Upper lobe of right lung (tissue), 1 donor: Measurements from ENCODE around the gene RC3H2. TPM values are rescaled to one million over a fixed set of nuclear protein-coding genes. Genes with fewer than 3 reads are reported as not detected.
A peak's percentile ranks its signal among the peaks of the same experiment; 100 is the strongest.

Source experiments
- ATAC-seq: fragments of 200-7000 bp; cut with Tn5 transposase; one replicate; pipeline ENCODE4 v1.9.1; 2020; ENCODE audit warnings: mild to moderate bottlenecking, moderate library complexity
- DNase-seq: peaks from one replicate; pipeline ENCODE4 v3.0.0-alpha.2; 2020
- H3K27ac ChIP-seq: fragments of 200-600 bp; one replicate; pipeline ENCODE4 v1.8.0; 2022
- H3K27me3 ChIP-seq: fragments of 200-600 bp; one replicate; pipeline ENCODE4 v1.8.0; 2022; ENCODE audit warnings: mild to moderate bottlenecking
- H3K36me3 ChIP-seq: fragments of 200-600 bp; one replicate; pipeline ENCODE4 v1.8.0; 2022
- H3K4me1 ChIP-seq: fragments of 200-600 bp; one replicate; pipeline ENCODE4 v1.8.0; 2022
- H3K4me3 ChIP-seq: fragments of 200-600 bp; one replicate; pipeline ENCODE4 v1.8.0; 2022; ENCODE audit warnings: mild to moderate bottlenecking
- H3K9me3 ChIP-seq: fragments of 200-600 bp; one replicate; pipeline ENCODE4 v1.8.0; 2022
- intact Hi-C: fragments of 100-400 bp; cut with DNase I; formaldehyde crosslinking; loops from one replicate; pipeline ENCODE4 v1.11.0; 2022
- total RNA-seq: library from RNA; stranded (reverse); fragmentation: NEBNext Ultra II Directional; extraction: Animal tissue kit (Norgen Biotek cat#: 25700); gene quantifications from one replicate; pipeline ENCODE4 v1.2.1, GENCODE V29; 2021
- TF ChIP-seq, protein P1 (sequence below): fragments of 200-600 bp; IDR thresholded peaks from one replicate; pipeline ENCODE4 v1.8.0; 2022; ENCODE audit warnings: antibody characterized with exemption
- donor health status: DM: no; HTN: yes; CAD: no; lungs with severe emphysema.

The RC3H2 gene
- total RNA-seq, 1 donor from 2014 or later = 44.3 TPM

DNA sequence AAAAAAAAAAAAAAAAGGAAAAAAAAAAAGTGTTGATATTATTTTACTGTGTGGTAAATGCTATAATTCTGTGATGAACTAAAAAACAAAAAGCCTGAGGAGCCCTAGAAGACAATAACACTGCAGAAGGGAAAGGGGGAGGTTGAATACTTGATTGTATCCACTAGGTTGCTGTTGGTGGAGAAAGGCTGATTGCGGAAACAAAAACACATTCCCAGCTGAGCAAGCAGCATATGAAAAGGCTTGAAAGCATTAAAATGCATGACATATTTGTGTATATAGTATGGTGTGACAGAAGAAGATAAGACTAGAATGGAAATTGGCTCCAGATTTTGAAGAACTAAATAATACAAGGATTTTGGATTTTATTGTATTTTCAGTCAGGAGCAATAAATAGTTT lies 44.5 kb upstream of the RC3H2 start:
- no peak for DNase-seq
- H3K4me3 ChIP-seq = no peak overlapping the region
- H3K4me1 ChIP-seq = peaks cover 18% of the 10 kb centered on the region
- H3K36me3 ChIP-seq = no peaks in the 10 kb centered on the region
- no peak for ATAC-seq
- no peaks in the 10 kb centered on the region for H3K27me3 ChIP-seq
- intact Hi-C loops = no loop called here
- no peaks in the 10 kb centered on the region for H3K9me3 ChIP-seq
- TF ChIP-seq, protein P1, sequence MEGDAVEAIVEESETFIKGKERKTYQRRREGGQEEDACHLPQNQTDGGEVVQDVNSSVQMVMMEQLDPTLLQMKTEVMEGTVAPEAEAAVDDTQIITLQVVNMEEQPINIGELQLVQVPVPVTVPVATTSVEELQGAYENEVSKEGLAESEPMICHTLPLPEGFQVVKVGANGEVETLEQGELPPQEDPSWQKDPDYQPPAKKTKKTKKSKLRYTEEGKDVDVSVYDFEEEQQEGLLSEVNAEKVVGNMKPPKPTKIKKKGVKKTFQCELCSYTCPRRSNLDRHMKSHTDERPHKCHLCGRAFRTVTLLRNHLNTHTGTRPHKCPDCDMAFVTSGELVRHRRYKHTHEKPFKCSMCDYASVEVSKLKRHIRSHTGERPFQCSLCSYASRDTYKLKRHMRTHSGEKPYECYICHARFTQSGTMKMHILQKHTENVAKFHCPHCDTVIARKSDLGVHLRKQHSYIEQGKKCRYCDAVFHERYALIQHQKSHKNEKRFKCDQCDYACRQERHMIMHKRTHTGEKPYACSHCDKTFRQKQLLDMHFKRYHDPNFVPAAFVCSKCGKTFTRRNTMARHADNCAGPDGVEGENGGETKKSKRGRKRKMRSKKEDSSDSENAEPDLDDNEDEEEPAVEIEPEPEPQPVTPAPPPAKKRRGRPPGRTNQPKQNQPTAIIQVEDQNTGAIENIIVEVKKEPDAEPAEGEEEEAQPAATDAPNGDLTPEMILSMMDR = no peak
- no peak overlapping the region for H3K27ac ChIP-seq

DNA sequence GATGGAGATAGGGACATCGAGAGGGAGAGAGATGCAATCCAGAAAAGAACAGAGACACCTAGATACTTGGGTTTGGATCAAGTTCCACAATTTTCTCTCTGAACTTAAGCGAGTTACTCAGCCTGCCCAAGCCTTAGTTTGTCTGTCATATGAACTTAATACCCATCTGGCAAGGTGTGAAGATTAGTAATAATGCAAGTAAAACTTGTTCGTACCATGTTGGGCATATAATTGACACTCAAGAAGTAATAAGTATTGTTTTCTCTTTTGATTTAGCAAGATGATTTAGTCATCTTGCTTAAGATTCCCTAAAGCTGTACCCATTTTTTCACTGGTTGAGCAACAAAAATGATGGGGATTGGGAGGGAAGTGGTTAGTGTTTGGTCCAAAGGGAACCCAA lies 43.2 kb upstream of the RC3H2 start:
- Histone ChIP-seq H3K27ac (no peak overlapping the region), H3K4me3 (no peak overlapping the region), H3K27me3 (no peaks in the 10 kb centered on the region), H3K4me1 (peaks cover 10% of the 10 kb centered on the region), H3K9me3 (no peaks in the 10 kb centered on the region), H3K36me3 (no peaks in the 10 kb centered on the region)
- intact Hi-C loops = no loop called here
- TF ChIP-seq, protein P1 = no peak
- ATAC-seq = no peak
- DNase-seq = no peak

DNA sequence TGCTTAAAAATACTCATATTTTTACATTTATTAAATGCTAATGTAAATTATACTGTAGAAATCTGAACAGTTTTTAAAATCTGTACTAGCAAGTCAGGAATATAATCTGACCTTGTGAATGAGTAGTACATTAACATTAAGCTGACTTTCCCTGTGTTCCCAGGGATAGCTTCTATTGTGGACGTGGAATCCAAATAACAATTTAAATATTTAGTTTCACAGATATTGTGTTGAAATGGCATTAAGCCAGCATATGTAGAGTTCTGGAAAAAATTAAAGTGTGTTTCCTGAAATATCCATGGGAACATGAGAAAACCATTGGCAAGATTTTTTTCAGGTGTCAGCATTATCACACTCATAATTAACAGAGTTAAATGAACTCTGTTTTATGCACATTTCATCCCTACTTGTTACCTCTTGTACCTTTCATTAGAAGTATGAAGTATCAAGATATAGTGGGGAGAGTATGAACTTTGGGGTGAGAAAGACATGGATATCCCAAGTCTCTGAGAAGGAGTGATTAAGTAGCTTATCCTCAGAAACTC lies 41.4 kb upstream of the RC3H2 start:
- intact Hi-C loops = no loop called here
- Histone ChIP-seq H3K27ac (no peak overlapping the region), H3K9me3 (no peaks in the 10 kb centered on the region), H3K27me3 (no peaks in the 10 kb centered on the region), H3K4me1 (peaks cover 16% of the 10 kb centered on the region), H3K4me3 (no peak overlapping the region), H3K36me3 (no peaks in the 10 kb centered on the region)
- no peak for DNase-seq
- TF ChIP-seq, protein P1 = no peak
- no peak for ATAC-seq

DNA sequence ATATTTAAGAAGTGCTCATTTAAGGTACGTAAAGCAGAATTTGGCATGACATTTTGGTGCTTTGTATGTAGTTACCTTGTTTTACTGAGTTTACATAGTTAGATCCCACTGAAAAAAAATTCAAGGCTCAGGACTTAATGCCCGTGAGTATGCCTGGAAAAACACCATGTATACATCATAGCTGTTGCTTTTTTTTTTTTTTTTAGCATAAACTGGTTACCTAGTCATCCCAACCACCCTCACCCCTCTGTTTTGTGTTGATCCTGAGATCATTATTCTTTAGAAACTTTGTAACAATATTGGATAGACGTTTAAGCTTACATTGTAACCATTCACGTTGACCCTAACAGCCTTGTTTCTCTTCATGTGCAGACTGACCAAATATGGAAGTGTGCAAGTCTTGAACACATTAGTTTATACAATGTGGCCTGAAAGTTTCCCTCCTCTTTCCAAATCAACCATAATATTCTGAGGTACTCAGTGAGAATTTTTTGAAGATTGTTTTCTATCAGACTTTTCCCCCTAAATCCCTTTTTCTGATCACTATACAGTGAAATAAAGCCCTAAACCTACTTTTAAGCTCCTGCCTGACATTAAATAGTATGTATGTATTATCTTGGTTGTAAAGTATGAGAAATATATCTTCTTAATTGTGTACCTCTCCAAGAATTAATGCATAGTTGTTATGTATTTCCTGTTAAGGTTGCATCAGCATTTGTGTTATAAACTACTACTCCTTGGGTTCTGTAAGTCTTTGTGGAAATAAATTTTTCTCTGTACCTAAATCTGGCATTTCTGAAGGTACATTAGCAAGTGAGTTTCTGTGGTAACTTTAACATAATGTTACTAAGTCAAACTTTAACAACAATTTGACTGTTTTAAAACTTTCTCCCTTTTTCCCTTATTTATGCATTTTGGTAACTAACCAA lies 40.1 kb upstream of the RC3H2 start:
- TF ChIP-seq, protein P1 = no peak
- Histone ChIP-seq H3K27ac (no peak overlapping the region), H3K36me3 (no peaks in the 10 kb centered on the region), H3K4me1 (peaks cover 18% of the 10 kb centered on the region), H3K9me3 (no peaks in the 10 kb centered on the region), H3K27me3 (no peaks in the 10 kb centered on the region), H3K4me3 (no peak overlapping the region)
- no peak for ATAC-seq
- no peak for DNase-seq
- intact Hi-C loops = no loop called here

DNA sequence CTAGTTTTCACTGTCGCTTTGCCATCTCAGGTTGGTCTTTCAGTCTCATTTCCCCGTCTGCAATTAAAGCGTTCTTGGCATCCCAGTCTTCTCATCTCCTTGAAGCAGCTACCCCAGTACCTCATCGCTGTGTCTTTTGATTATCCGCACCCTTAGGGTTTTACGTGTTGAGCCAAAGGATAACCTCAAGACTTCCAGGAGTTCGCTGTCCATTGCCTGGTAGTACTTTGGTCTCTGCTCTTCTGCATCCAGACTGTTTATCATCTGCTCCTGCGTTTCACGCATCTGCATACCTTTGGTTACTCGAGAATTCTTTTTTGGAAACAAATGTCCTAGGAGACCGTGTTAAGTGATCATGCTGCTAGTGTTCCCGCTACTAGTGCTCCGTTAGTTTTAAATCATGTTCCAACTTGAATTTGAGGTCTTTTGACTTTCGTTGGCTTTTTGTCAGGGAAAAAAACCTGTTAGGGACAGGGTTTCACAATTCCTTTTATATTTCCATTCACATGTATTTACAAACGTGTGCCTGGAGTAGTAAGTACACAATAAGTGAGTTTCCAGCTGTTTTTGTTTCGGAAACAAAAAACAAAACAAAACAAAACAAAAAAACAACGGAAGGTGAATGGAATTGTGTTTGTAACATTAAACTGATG lies 36.5 kb upstream of the RC3H2 start:
- intact Hi-C loops = no loop called here
- Histone ChIP-seq H3K4me3 (peak overlapping the region; percentile 79), H3K27me3 (no peaks in the 10 kb centered on the region), H3K36me3 (peaks cover 10% of the 10 kb centered on the region), H3K27ac (peak overlapping the region; percentile 86), H3K9me3 (no peaks in the 10 kb centered on the region), H3K4me1 (peaks cover 10% of the 10 kb centered on the region)
- TF ChIP-seq, protein P1 = no peak
- ATAC-seq (no peak), DNase-seq (no peak)
